ENCODE measurements around the gene SNX18. TPM values are rescaled to one million over a fixed set of nuclear protein-coding genes. Genes with fewer than 3 reads are reported as not detected.

Gene SNX18
- total and polyA plus RNA-seq, 2 of the 8 experiments (the other 6 are each of a cell fraction or from before 2014, with no cell fraction given), result 5.8 to 17.7 TPM

DNA sequence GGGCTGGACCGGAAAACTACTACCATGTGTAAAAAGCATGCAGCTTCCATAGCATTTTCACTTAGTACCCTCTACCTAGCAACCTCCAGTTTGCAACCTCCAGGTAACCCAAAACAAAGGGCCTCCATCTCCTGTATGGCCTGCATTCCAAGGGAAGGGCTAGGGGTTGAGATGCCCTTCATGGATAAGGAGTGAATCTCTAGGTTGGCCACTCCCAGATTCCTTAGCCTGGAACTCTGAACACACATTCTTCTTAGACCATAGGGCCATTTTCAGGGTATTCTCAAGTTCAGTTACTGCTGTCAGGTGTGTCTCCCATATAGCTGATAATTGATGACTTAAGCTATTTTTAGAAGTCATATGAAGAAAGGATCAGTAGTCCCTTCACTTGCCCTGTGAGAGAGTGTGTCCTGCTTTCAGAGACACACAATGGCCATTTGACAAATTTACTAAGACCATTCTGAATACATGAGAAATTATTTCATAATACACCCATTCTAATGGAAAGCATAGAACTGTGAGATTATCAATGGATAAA lies 39.5 kb upstream of the SNX18 start (continued):
- TF ChIP-seq, protein P1, sequence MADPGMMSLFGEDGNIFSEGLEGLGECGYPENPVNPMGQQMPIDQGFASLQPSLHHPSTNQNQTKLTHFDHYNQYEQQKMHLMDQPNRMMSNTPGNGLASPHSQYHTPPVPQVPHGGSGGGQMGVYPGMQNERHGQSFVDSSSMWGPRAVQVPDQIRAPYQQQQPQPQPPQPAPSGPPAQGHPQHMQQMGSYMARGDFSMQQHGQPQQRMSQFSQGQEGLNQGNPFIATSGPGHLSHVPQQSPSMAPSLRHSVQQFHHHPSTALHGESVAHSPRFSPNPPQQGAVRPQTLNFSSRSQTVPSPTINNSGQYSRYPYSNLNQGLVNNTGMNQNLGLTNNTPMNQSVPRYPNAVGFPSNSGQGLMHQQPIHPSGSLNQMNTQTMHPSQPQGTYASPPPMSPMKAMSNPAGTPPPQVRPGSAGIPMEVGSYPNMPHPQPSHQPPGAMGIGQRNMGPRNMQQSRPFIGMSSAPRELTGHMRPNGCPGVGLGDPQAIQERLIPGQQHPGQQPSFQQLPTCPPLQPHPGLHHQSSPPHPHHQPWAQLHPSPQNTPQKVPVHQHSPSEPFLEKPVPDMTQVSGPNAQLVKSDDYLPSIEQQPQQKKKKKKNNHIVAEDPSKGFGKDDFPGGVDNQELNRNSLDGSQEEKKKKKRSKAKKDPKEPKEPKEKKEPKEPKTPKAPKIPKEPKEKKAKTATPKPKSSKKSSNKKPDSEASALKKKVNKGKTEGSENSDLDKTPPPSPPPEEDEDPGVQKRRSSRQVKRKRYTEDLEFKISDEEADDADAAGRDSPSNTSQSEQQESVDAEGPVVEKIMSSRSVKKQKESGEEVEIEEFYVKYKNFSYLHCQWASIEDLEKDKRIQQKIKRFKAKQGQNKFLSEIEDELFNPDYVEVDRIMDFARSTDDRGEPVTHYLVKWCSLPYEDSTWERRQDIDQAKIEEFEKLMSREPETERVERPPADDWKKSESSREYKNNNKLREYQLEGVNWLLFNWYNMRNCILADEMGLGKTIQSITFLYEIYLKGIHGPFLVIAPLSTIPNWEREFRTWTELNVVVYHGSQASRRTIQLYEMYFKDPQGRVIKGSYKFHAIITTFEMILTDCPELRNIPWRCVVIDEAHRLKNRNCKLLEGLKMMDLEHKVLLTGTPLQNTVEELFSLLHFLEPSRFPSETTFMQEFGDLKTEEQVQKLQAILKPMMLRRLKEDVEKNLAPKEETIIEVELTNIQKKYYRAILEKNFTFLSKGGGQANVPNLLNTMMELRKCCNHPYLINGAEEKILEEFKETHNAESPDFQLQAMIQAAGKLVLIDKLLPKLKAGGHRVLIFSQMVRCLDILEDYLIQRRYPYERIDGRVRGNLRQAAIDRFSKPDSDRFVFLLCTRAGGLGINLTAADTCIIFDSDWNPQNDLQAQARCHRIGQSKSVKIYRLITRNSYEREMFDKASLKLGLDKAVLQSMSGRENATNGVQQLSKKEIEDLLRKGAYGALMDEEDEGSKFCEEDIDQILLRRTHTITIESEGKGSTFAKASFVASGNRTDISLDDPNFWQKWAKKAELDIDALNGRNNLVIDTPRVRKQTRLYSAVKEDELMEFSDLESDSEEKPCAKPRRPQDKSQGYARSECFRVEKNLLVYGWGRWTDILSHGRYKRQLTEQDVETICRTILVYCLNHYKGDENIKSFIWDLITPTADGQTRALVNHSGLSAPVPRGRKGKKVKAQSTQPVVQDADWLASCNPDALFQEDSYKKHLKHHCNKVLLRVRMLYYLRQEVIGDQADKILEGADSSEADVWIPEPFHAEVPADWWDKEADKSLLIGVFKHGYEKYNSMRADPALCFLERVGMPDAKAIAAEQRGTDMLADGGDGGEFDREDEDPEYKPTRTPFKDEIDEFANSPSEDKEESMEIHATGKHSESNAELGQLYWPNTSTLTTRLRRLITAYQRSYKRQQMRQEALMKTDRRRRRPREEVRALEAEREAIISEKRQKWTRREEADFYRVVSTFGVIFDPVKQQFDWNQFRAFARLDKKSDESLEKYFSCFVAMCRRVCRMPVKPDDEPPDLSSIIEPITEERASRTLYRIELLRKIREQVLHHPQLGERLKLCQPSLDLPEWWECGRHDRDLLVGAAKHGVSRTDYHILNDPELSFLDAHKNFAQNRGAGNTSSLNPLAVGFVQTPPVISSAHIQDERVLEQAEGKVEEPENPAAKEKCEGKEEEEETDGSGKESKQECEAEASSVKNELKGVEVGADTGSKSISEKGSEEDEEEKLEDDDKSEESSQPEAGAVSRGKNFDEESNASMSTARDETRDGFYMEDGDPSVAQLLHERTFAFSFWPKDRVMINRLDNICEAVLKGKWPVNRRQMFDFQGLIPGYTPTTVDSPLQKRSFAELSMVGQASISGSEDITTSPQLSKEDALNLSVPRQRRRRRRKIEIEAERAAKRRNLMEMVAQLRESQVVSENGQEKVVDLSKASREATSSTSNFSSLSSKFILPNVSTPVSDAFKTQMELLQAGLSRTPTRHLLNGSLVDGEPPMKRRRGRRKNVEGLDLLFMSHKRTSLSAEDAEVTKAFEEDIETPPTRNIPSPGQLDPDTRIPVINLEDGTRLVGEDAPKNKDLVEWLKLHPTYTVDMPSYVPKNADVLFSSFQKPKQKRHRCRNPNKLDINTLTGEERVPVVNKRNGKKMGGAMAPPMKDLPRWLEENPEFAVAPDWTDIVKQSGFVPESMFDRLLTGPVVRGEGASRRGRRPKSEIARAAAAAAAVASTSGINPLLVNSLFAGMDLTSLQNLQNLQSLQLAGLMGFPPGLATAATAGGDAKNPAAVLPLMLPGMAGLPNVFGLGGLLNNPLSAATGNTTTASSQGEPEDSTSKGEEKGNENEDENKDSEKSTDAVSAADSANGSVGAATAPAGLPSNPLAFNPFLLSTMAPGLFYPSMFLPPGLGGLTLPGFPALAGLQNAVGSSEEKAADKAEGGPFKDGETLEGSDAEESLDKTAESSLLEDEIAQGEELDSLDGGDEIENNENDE (IDR thresholded peaks at IDR 0.05; ENCODE audit: insufficient replicate concordance, low read length), result no peak
- TF ChIP-seq RBBP5 (IDR thresholded peaks at IDR 0.05; ENCODE audit: borderline replicate concordance, low read depth, low read length) (no peak), KDM5A (IDR thresholded peaks at IDR 0.05; ENCODE audit: low read length) (no peak), TCF12 (IDR thresholded peaks at IDR 0.05; ENCODE audit: low read depth, low read length) (no peak), BCL11A (IDR thresholded peaks at IDR 0.05; ENCODE audit: low read depth in 2 of 2, low read length in 2 of 2) (no peak), KDM4A (IDR thresholded peaks at IDR 0.05; ENCODE audit: low read depth, low read length, severe bottlenecking) (no peak)

Data from H1 (cell line).